Endothelial cell of umbilical vein (primary cell): ENCODE results near the gene SLC5A12. TPM values are rescaled to one million over a fixed set of nuclear protein-coding genes. Genes with fewer than 3 reads are reported as not detected.

Experiments used
- BruUV-seq: library from RNA; stranded (reverse); fragments of 400-500 nt; replicated peaks from 2 replicates; lab custom pipeline; 2021; lab: Mats Ljungman, UMichigan
- CTCF ChIA-PET: fragments of 300-600, 350-600 bp; sonication (Branson Sonifier 250); formaldehyde crosslinking; loops from one replicate; lab custom pipeline; 2021; ENCODE audit warnings: antibody characterized with exemption, inconsistent platforms; lab: Charles Lee
- POLR2A ChIA-PET: fragments of 300-600, 350-600 bp; sonication (Branson Sonifier 250); formaldehyde crosslinking; loops from one replicate; lab custom pipeline; 2021; ENCODE audit warnings: antibody characterized with exemption, inconsistent platforms; lab: Charles Lee
- DNase-seq: peaks from one replicate; pipeline ENCODE4 v3.0.0-alpha.2; 2011; ENCODE audit warnings: low read depth, low spot score
- FAIRE-seq: peaks from 2 replicates; lab custom pipeline; 2011; peaks lifted over from hg19 to GRCh38; lab: Jason Lieb, UNC
- H2AFZ ChIP-seq: 2 replicates; pipeline ENCODE4 v1.6.0; 2012; ENCODE audit warnings: low read depth, low read length, control low read depth, inconsistent platforms
- H3K27ac ChIP-seq: 2 replicates; pipeline ENCODE4 v1.5.1; 2011; ENCODE audit warnings: low read depth, mild to moderate bottlenecking, control low read depth, low read length, moderate library complexity; ENCODE audit not compliant: insufficient read depth
- H3K27me3 ChIP-seq, 2 experiments: 2 replicates each; pipeline versions ENCODE4 v1.6.0 to v1.6.1; 2011; ENCODE audit warnings: low read length in 2 of 2, mixed read lengths in 1 of 2; ENCODE audit not compliant: control insufficient read depth in 2 of 2, insufficient read depth in 2 of 2
- H3K36me3 ChIP-seq, 2 experiments: 2 replicates in 1 of 2; 3 replicates in 1 of 2; pipeline ENCODE4 v1.5.1; 2011; ENCODE audit warnings: low read length in 2 of 2, mild to moderate bottlenecking in 1 of 2, moderate library complexity in 1 of 2; ENCODE audit not compliant: control insufficient read depth in 2 of 2, insufficient read depth in 2 of 2; ENCODE audit errors: extremely low read depth in 1 of 2
- H3K4me1 ChIP-seq: 3 replicates; pipeline ENCODE4 v1.5.1; 2011; ENCODE audit warnings: mild to moderate bottlenecking, low read length; ENCODE audit not compliant: control insufficient read depth, insufficient read depth; ENCODE audit errors: extremely low read depth
- H3K4me2 ChIP-seq: 2 replicates; pipeline ENCODE4 v1.6.1; 2011; ENCODE audit warnings: low read length, control low read depth, mixed read lengths; ENCODE audit not compliant: insufficient read depth
- H3K4me3 ChIP-seq, 3 experiments: fragments of 200-600 bp in 1 of 3; sonication (generic), shearing (Covaris generic) in 1 of 3; replicated peaks in 1 of 3; 2 replicates each; pipeline ENCODE4 v1.5.1; 2011 to 2016; ENCODE audit warnings: control low read depth in 3 of 3, low read length in 3 of 3, mild to moderate bottlenecking in 2 of 3, inconsistent platforms in 1 of 3, low read depth in 1 of 3, moderate library complexity in 1 of 3; ENCODE audit not compliant: insufficient read depth in 1 of 3
- H3K79me2 ChIP-seq: 2 replicates; pipeline ENCODE4 v1.6.0; 2012; ENCODE audit warnings: low read length, inconsistent platforms; ENCODE audit not compliant: control insufficient read depth, insufficient read depth
- H3K9ac ChIP-seq: replicated peaks from 2 replicates; pipeline ENCODE3; 2011; ENCODE audit warnings: low read length, control low read depth; ENCODE audit not compliant: insufficient read depth; ENCODE audit errors: extremely low read depth
- H3K9me1 ChIP-seq: replicated peaks from 3 replicates; pipeline ENCODE4 v1.6.0; 2011; ENCODE audit warnings: mild to moderate bottlenecking, low read length; ENCODE audit not compliant: control insufficient read depth, insufficient read depth; ENCODE audit errors: extremely low read depth
- H3K9me3 ChIP-seq: replicated peaks from 2 replicates; pipeline ENCODE4 v1.5.1; 2012; ENCODE audit warnings: low read length, inconsistent platforms; ENCODE audit not compliant: control insufficient read depth, insufficient read depth
- H4K20me1 ChIP-seq: replicated peaks from 2 replicates; pipeline ENCODE3; 2011; ENCODE audit warnings: mild to moderate bottlenecking, low read length; ENCODE audit not compliant: control insufficient read depth, insufficient read depth; ENCODE audit errors: extremely low read depth
- CTCF ChIP-seq, 2 donors: IDR thresholded peaks; 1 replicate in 1 of 2; 2 replicates in 1 of 2; pipeline ENCODE4 v1.5.1; 2011; ENCODE audit warnings: low read length in 2 of 2, mild to moderate bottlenecking in 2 of 2, moderate library complexity in 2 of 2, control low read depth in 1 of 2, inconsistent platforms in 1 of 2, low read depth in 1 of 2; ENCODE audit not compliant: insufficient read depth in 1 of 2; ENCODE audit errors: extremely low read depth in 1 of 2
- EZH2 ChIP-seq: IDR thresholded peaks from 2 replicates; pipeline ENCODE4 v1.6.1; 2012; ENCODE audit warnings: borderline replicate concordance, low read depth, mild to moderate bottlenecking, moderate library complexity, low read length, inconsistent platforms; ENCODE audit not compliant: severe bottlenecking
- FOS ChIP-seq: IDR thresholded peaks from 2 replicates; pipeline ENCODE4 v1.6.1; 2011; ENCODE audit warnings: mild to moderate bottlenecking, low read length, moderate library complexity, borderline replicate concordance; ENCODE audit not compliant: insufficient read depth
- GATA2 ChIP-seq: IDR thresholded peaks from 2 replicates; pipeline ENCODE4 v1.7.0; 2011; ENCODE audit warnings: low read depth, mild to moderate bottlenecking, moderate library complexity, mixed read lengths, low read length; ENCODE audit not compliant: insufficient read length, insufficient read depth
- JUN ChIP-seq: IDR thresholded peaks from 2 replicates; pipeline ENCODE4 v1.6.1; 2011; ENCODE audit warnings: borderline replicate concordance, low read depth; ENCODE audit not compliant: insufficient read length, insufficient read depth
- MAX ChIP-seq: IDR thresholded peaks from 2 replicates; pipeline ENCODE4 v1.6.1; 2011; ENCODE audit not compliant: insufficient read depth, insufficient read length
- MYC ChIP-seq: IDR thresholded peaks from one replicate; pipeline ENCODE4 v1.6.1; 2011; ENCODE audit warnings: mild to moderate bottlenecking, low read depth, low read length
- POLR2A ChIP-seq: IDR thresholded peaks from 2 replicates; pipeline ENCODE4 v1.6.1; 2012; ENCODE audit warnings: low read depth, mild to moderate bottlenecking, control low read depth, low read length
- POLR2AphosphoS5 ChIP-seq: IDR thresholded peaks from 2 replicates; pipeline ENCODE4 v1.6.1; 2012; ENCODE audit warnings: low read depth, mild to moderate bottlenecking, control low read depth, low read length, moderate library complexity; ENCODE audit not compliant: insufficient read depth
- dilution Hi-C: fragments of 300-500 bp; cut with MboI; formaldehyde crosslinking; loops from one replicate; pipeline ENCODE4 v1.15.0; 2019; ENCODE audit warnings: low sequenced_read_pairs; ENCODE audit not compliant: extremely low pct_ligation_motif_present
- intact Hi-C: fragments of 100-400 bp; cut with micrococcal nuclease; formaldehyde crosslinking; loops from one replicate; pipeline ENCODE4 v1.10.0; 2022
- polyA plus RNA-seq, 4 experiments: library from polyadenylated mRNA; depleted of rRNA in 3 of 4; stranded (reverse) in 3 of 4; unstranded in 1 of 4; fragments of >200 nt; gene quantifications; 2 replicates each; pipeline versions ENCODE4 v1.2.1 to v1.2.3, GENCODE V29; 2011 to 2012; ENCODE audit warnings: missing spikeins in 1 of 4
- total RNA-seq: library from RNA; stranded (reverse); gene quantifications from 2 replicates; pipeline ENCODE4 v1.2.3, GENCODE V29; 2021

The SLC5A12 gene
- total and polyA plus RNA-seq, 2 donors (not counting 3 experiments of a cell fraction or from before 2014, with no cell fraction given) = not detected

- no peak overlapping the region for H3K4me2 ChIP-seq
- intact Hi-C loops (no loop called here), dilution Hi-C loops (no loop called here)
- no peaks in the 10 kb centered on the region for H3K4me1 ChIP-seq
- H3K9me1 ChIP-seq = no peaks in the 10 kb centered on the region
- ChIA-PET POLR2A (no interaction called here), CTCF (no interaction called here)
- H3K36me3 ChIP-seq = no peaks in the 10 kb centered on the region
- BruUV-seq = no TSS peak
- no peak overlapping the region for H3K9ac ChIP-seq
- H3K4me3 ChIP-seq = no peak overlapping the region
- no peak overlapping the region for H2AFZ ChIP-seq
- H3K27me3 ChIP-seq = no peaks in the 10 kb centered on the region
- TF ChIP-seq CTCF (IDR thresholded peaks at IDR 0.05; ENCODE audit: extremely low read depth in 1 of 2, insufficient read depth in 1 of 2, low read depth in 1 of 2, low read length in 2 of 2) = no peak
- TF ChIP-seq EZH2 = no peak
- no peak for TF ChIP-seq GATA2
- no peak for TF ChIP-seq POLR2AphosphoS5
- no peak for TF ChIP-seq MYC
- TF ChIP-seq JUN = no peak
- no peak for TF ChIP-seq MAX
- TF ChIP-seq FOS = no peak
- no peak for TF ChIP-seq POLR2A
- FAIRE-seq (no peak), DNase-seq (no peak)
- no peaks in the 10 kb centered on the region for H4K20me1 ChIP-seq
- H3K9me3 ChIP-seq = no peaks in the 10 kb centered on the region
- H3K27ac ChIP-seq = no peak overlapping the region
- H3K79me2 ChIP-seq = no peaks in the 10 kb centered on the region
Measured at GRCh38 chr11:26764825-26765224, 43.0 kb upstream of the SLC5A12 start.
